Stomach smooth muscle (tissue), 2 donors: ENCODE measurements around the gene ANK2.
"Not testable (repeated sequence)": the region's sequence is repeated elsewhere in the genome, so short reads cannot be mapped to it uniquely, and the experiment has no call there.

ENCODE experiments used
- H3K27ac ChIP-seq: one replicate; pipeline ENCODE4 v1.7.0; 2013; ENCODE audit warnings: mild to moderate bottlenecking, low read length, inconsistent platforms
- H3K27me3 ChIP-seq, 2 donors: one replicate each; pipeline ENCODE4 v1.7.0; 2013; ENCODE audit warnings: low read length in 2 of 2; ENCODE audit not compliant: insufficient read depth in 2 of 2, control insufficient read depth in 1 of 2
- H3K36me3 ChIP-seq, 2 donors: one replicate each; pipeline ENCODE4 v1.7.0; 2013; ENCODE audit warnings: low read length in 2 of 2; ENCODE audit not compliant: control insufficient read depth in 2 of 2, insufficient read depth in 2 of 2
- H3K4me1 ChIP-seq: one replicate; pipeline ENCODE4 v1.7.0; 2013; ENCODE audit warnings: low read length; ENCODE audit not compliant: control insufficient read depth, insufficient read depth
- H3K4me3 ChIP-seq, 2 donors: one replicate each; pipeline ENCODE4 v1.7.0; 2013; ENCODE audit warnings: low read length in 2 of 2
- H3K9ac ChIP-seq, 2 donors: one replicate each; pipeline ENCODE4 v1.7.0; 2013; ENCODE audit warnings: low read length in 2 of 2, mild to moderate bottlenecking in 1 of 2
- H3K9me3 ChIP-seq, 2 donors: one replicate each; pipeline ENCODE4 v1.7.0; 2013; ENCODE audit warnings: low read length in 2 of 2; ENCODE audit not compliant: control insufficient read depth in 2 of 2
- donor health status: healthy.
- donor health status: Pancreatic carcinoma.

ANK2 gene

GRCh38 chr4:113243312-113243711, 193.9 kb downstream of the ANK2 start:
- Histone ChIP-seq H3K9me3 (peaks cover 0 to 4% of the 10 kb centered on the region in 2 donors), H3K36me3 (peaks cover 0 to 10% of the 10 kb centered on the region in 2 donors), H3K9ac (no peak overlapping the region), H3K4me3 (no peak overlapping the region), H3K27me3 (no peaks in the 10 kb centered on the region), H3K4me1 (no peaks in the 10 kb centered on the region), H3K27ac (no peak overlapping the region)

- not testable (repeated sequence) for H3K4me1 ChIP-seq, H3K36me3 ChIP-seq, H3K4me3 ChIP-seq, H3K9me3 ChIP-seq, H3K27me3 ChIP-seq, H3K27ac ChIP-seq, H3K9ac ChIP-seq
Measured at GRCh38 chr4:113244747-113245146, 195.3 kb downstream of the ANK2 start.

GRCh38 chr4:113248320-113248719, 198.9 kb downstream of the ANK2 start:
- no peak overlapping the region for H3K9ac ChIP-seq
- peaks cover 2% of the 10 kb centered on the region in 2 donors for H3K36me3 ChIP-seq
- H3K27ac ChIP-seq: no peak overlapping the region
- H3K4me1 ChIP-seq: no peaks in the 10 kb centered on the region
- peaks cover 0 to 4% of the 10 kb centered on the region in 2 donors for H3K9me3 ChIP-seq
- H3K4me3 ChIP-seq: no peak overlapping the region
- H3K27me3 ChIP-seq: no peaks in the 10 kb centered on the region

GRCh38 chr4:113255628-113256027, 206.2 kb downstream of the ANK2 start:
- Histone ChIP-seq H3K27ac (no peak overlapping the region), H3K4me1 (no peaks in the 10 kb centered on the region), H3K9me3 (no peaks in the 10 kb centered on the region), H3K9ac (no peak overlapping the region), H3K36me3 (peaks cover 12 to 18% of the 10 kb centered on the region in 2 donors), H3K4me3 (no peak overlapping the region), H3K27me3 (no peaks in the 10 kb centered on the region)

GRCh38 chr4:113256946-113257345, 207.5 kb downstream of the ANK2 start:
- peaks cover 12 to 18% of the 10 kb centered on the region in 2 donors for H3K36me3 ChIP-seq
- no peak overlapping the region for H3K27ac ChIP-seq
- H3K9me3 ChIP-seq: no peaks in the 10 kb centered on the region
- H3K27me3 ChIP-seq: no peaks in the 10 kb centered on the region
- no peaks in the 10 kb centered on the region for H3K4me1 ChIP-seq
- no peak overlapping the region for H3K9ac ChIP-seq
- no peak overlapping the region for H3K4me3 ChIP-seq

GRCh38 chr4:113260688-113261087, 211.2 kb downstream of the ANK2 start:
- no peaks in the 10 kb centered on the region for H3K4me1 ChIP-seq
- no peak overlapping the region for H3K4me3 ChIP-seq
- H3K9me3 ChIP-seq: no peaks in the 10 kb centered on the region
- no peaks in the 10 kb centered on the region for H3K27me3 ChIP-seq
- H3K9ac ChIP-seq: no peak overlapping the region
- no peak overlapping the region for H3K27ac ChIP-seq
- peaks cover 8 to 15% of the 10 kb centered on the region in 2 donors for H3K36me3 ChIP-seq

GRCh38 chr4:113263274-113263673, 213.8 kb downstream of the ANK2 start:
- H3K36me3 ChIP-seq: peaks cover 0 to 4% of the 10 kb centered on the region in 2 donors
- H3K4me3 ChIP-seq: no peak overlapping the region
- H3K9me3 ChIP-seq: no peaks in the 10 kb centered on the region
- no peaks in the 10 kb centered on the region for H3K4me1 ChIP-seq
- H3K27ac ChIP-seq: no peak overlapping the region
- H3K27me3 ChIP-seq: no peaks in the 10 kb centered on the region
- H3K9ac ChIP-seq: no peak overlapping the region

GRCh38 chr4:113270520-113271319, 221.3 kb downstream of the ANK2 start:
- Histone ChIP-seq H3K9me3 (no peaks in the 10 kb centered on the region), H3K9ac (no peak overlapping the region), H3K4me3 (no peak overlapping the region), H3K27ac (no peak overlapping the region), H3K4me1 (no peaks in the 10 kb centered on the region), H3K27me3 (no peaks in the 10 kb centered on the region), H3K36me3 (peaks cover 5% of the 10 kb centered on the region in 2 donors)

GRCh38 chr4:113272523-113272922, 223.1 kb downstream of the ANK2 start:
- H3K4me1 ChIP-seq: no peaks in the 10 kb centered on the region
- H3K27ac ChIP-seq: no peak overlapping the region
- H3K9me3 ChIP-seq: no peaks in the 10 kb centered on the region
- H3K9ac ChIP-seq: no peak overlapping the region
- no peak overlapping the region for H3K4me3 ChIP-seq
- H3K27me3 ChIP-seq: no peaks in the 10 kb centered on the region
- peaks cover 5% of the 10 kb centered on the region in 2 donors for H3K36me3 ChIP-seq

- no peak overlapping the region for H3K9ac ChIP-seq
- H3K36me3 ChIP-seq: peaks cover 5% of the 10 kb centered on the region in 2 donors
- H3K4me1 ChIP-seq: no peaks in the 10 kb centered on the region
- H3K9me3 ChIP-seq: no peaks in the 10 kb centered on the region
- no peak overlapping the region for H3K27ac ChIP-seq
- no peak overlapping the region for H3K4me3 ChIP-seq
- no peaks in the 10 kb centered on the region for H3K27me3 ChIP-seq
Measured at GRCh38 chr4:113273721-113274220, 224.3 kb downstream of the ANK2 start.

- Histone ChIP-seq H3K4me1 (no peaks in the 10 kb centered on the region), H3K36me3 (peaks cover 3 to 5% of the 10 kb centered on the region in 2 donors), H3K27me3 (no peaks in the 10 kb centered on the region), H3K9ac (no peak overlapping the region), H3K9me3 (no peaks in the 10 kb centered on the region), H3K4me3 (no peak overlapping the region), H3K27ac (no peak overlapping the region)
Measured at GRCh38 chr4:113276464-113277170, 227.2 kb downstream of the ANK2 start.
